OCI-LY7 (cell line): ENCODE results near the gene NTM. TPM values are rescaled to one million over a fixed set of nuclear protein-coding genes. Genes with fewer than 3 reads are reported as not detected.

Source experiments
- BruUV-seq: library from RNA; stranded (reverse); fragments of 400-500 nt; replicated peaks from 2 replicates; lab custom pipeline; 2021; lab: Mats Ljungman, UMichigan
- CTCF ChIA-PET: fragments of 300-600 bp; sonication (Branson Sonifier 250); formaldehyde crosslinking; loops from one replicate; lab custom pipeline; 2022; ENCODE audit warnings: antibody characterized with exemption; ENCODE audit not compliant: unreplicated experiment; lab: Charles Lee
- POLR2A ChIA-PET: fragments of 300-600 bp; sonication (Branson Sonifier 250); formaldehyde crosslinking; loops from one replicate; lab custom pipeline; 2022; ENCODE audit warnings: antibody characterized with exemption; lab: Charles Lee
- DNase-seq: peaks from one replicate; pipeline ENCODE4 v3.0.0-alpha.2; 2015; ENCODE audit warnings: low spot score
- H2AFZ ChIP-seq: fragments of 200-600 bp; sonication (generic), shearing (Covaris generic); 2 replicates; pipeline ENCODE4 v1.6.1; 2014; ENCODE audit warnings: mild to moderate bottlenecking, antibody characterized with exemption, low read length, moderate library complexity
- H3K27ac ChIP-seq: fragments of 200-600 bp; sonication (generic); 2 replicates; pipeline ENCODE4 v1.5.1; 2014; ENCODE audit warnings: mixed run types, low read depth, mild to moderate bottlenecking, moderate library complexity, low read length, inconsistent platforms; ENCODE audit not compliant: poor library complexity, severe bottlenecking
- H3K36me3 ChIP-seq: fragments of 200-600 bp; sonication (generic); 2 replicates; pipeline ENCODE4 v1.6.1; 2014; ENCODE audit warnings: mild to moderate bottlenecking, antibody characterized with exemption, low read length, moderate library complexity, mixed read lengths; ENCODE audit not compliant: insufficient read depth
- H3K4me1 ChIP-seq: fragments of 200-600 bp; sonication (generic); 2 replicates; pipeline ENCODE4 v1.5.1; 2014; ENCODE audit warnings: mild to moderate bottlenecking, low read length; ENCODE audit not compliant: insufficient read depth, poor library complexity, severe bottlenecking
- H3K4me2 ChIP-seq: fragments of 200-600 bp; sonication (generic); 2 replicates; pipeline ENCODE4 v1.6.1; 2014; ENCODE audit warnings: mild to moderate bottlenecking, low read length
- H3K4me3 ChIP-seq: fragments of 200-600 bp; sonication (generic); 2 replicates; pipeline ENCODE4 v1.5.1; 2014; ENCODE audit warnings: mild to moderate bottlenecking, low read depth, low read length; ENCODE audit not compliant: poor library complexity, severe bottlenecking
- H3K79me2 ChIP-seq: fragments of 200-600 bp; sonication (generic); 2 replicates; pipeline ENCODE4 v1.6.1; 2016; ENCODE audit warnings: low read depth, mild to moderate bottlenecking, low read length, moderate library complexity, mixed read lengths; ENCODE audit not compliant: insufficient read depth
- H3K9me2 ChIP-seq: fragments of 200-600 bp; sonication (generic); 2 replicates; pipeline ENCODE4 v1.6.1; 2016; ENCODE audit warnings: mild to moderate bottlenecking, low read length, mixed read lengths; ENCODE audit not compliant: insufficient read depth
- H3K9me3 ChIP-seq: fragments of 200-600 bp; sonication (generic); 2 replicates; pipeline ENCODE4 v1.6.1; 2014; ENCODE audit warnings: mild to moderate bottlenecking, mixed run types, low read length, mixed read lengths
- H4K20me1 ChIP-seq: fragments of 200-600 bp; sonication (generic); 2 replicates; pipeline ENCODE4 v1.6.1; 2014; ENCODE audit warnings: mild to moderate bottlenecking, antibody characterized with exemption, low read length, moderate library complexity, mixed read lengths; ENCODE audit not compliant: insufficient read depth
- EZH2phosphoT487 ChIP-seq: fragments of 200-600 bp; sonication (generic); IDR thresholded peaks from 2 replicates; pipeline ENCODE4 v1.6.1; 2018; ENCODE audit warnings: low read depth, borderline replicate concordance, mild to moderate bottlenecking, mixed run types, antibody characterized with exemption, low read length, moderate library complexity, mixed read lengths
- intact Hi-C: fragments of 100-400 bp; cut with micrococcal nuclease; formaldehyde crosslinking; loops from one replicate; pipeline ENCODE4 v1.10.0; 2022; ENCODE audit not compliant: unreplicated experiment
- total RNA-seq, 2 experiments: library from RNA; depleted of rRNA in 1 of 2; stranded (reverse); fragments of >200 nt in 1 of 2; shearing (Covaris generic) in 1 of 2; gene quantifications; 2 replicates each; pipeline ENCODE4 v1.2.3, GENCODE V29; 2014 to 2022
- TF ChIP-seq, protein P1 (sequence below): fragments of 200-600 bp; sonication (generic); conservative IDR thresholded peaks from 2 replicates; pipeline ENCODE4 v1.5.1; 2014; ENCODE audit warnings: mild to moderate bottlenecking, antibody characterized with exemption, low read length, moderate library complexity, mixed read lengths

NTM gene
- total RNA-seq, 2 experiments from 2014 or later: not detected

- intact Hi-C loops: no loop called here
- Histone ChIP-seq H3K9me2 (no peaks in the 10 kb centered on the region), H3K79me2 (no peaks in the 10 kb centered on the region), H3K36me3 (no peaks in the 10 kb centered on the region), H3K9me3 (no peaks in the 10 kb centered on the region), H3K4me2 (no peak overlapping the region), H3K4me1 (no peaks in the 10 kb centered on the region), H4K20me1 (no peaks in the 10 kb centered on the region), H2AFZ (no peak overlapping the region), H3K4me3 (no peak overlapping the region), H3K27ac (no peak overlapping the region)
- ChIA-PET POLR2A (no interaction called here), CTCF (no interaction called here)
- no TSS peak for BruUV-seq
- DNase-seq: no peak
- TF ChIP-seq, protein P1, sequence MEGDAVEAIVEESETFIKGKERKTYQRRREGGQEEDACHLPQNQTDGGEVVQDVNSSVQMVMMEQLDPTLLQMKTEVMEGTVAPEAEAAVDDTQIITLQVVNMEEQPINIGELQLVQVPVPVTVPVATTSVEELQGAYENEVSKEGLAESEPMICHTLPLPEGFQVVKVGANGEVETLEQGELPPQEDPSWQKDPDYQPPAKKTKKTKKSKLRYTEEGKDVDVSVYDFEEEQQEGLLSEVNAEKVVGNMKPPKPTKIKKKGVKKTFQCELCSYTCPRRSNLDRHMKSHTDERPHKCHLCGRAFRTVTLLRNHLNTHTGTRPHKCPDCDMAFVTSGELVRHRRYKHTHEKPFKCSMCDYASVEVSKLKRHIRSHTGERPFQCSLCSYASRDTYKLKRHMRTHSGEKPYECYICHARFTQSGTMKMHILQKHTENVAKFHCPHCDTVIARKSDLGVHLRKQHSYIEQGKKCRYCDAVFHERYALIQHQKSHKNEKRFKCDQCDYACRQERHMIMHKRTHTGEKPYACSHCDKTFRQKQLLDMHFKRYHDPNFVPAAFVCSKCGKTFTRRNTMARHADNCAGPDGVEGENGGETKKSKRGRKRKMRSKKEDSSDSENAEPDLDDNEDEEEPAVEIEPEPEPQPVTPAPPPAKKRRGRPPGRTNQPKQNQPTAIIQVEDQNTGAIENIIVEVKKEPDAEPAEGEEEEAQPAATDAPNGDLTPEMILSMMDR: no peak
- TF ChIP-seq EZH2phosphoT487: no peak
Measured at GRCh38 chr11:131486100-131486499, 115.7 kb downstream of the NTM start.

DNA sequence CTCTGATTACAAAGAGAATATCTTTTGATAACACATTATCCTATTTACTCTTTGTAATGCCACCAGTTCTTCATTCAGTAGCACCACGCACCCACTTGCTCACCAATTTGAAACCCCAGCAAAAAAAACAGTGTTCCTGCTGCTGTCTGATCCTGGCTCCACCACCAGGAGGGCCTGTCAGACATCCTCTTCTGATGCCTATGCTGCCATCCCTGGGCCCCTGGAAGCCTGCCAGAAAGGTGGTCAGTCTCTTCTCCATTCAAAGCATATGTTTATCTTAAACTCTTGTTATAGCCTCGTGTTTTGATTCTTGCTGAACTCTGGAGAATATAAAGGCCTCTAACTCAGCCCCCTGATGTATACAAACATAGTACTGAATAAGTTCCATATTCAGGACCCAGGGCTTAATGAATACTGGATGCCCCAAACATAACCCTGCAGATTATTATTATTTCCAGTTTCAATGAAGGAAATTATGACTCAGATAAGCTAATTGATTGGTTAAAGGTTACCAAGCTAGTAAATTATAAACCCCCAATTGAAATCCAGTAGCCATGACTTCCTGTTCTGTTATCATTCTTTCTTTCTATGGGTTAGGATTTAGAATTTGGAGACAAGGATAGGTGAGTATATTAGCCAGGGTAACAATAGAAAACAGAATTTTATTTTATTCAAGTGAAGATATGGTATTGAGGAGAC is 116.7 kb downstream of the NTM start:
- no peaks in the 10 kb centered on the region for H4K20me1 ChIP-seq
- H3K4me1 ChIP-seq: no peaks in the 10 kb centered on the region
- CTCF ChIA-PET: no interaction called here
- no peaks in the 10 kb centered on the region for H3K9me2 ChIP-seq
- H2AFZ ChIP-seq: no peak overlapping the region
- no peaks in the 10 kb centered on the region for H3K79me2 ChIP-seq
- TF ChIP-seq EZH2phosphoT487: no peak
- TF ChIP-seq, protein P1: no peak
- DNase-seq: no peak
- POLR2A ChIA-PET: interaction anchor here (1.0 to 1.2 kb wide), 2 partner anchors 17 to 124 kb away, joined by 3 read pairs; no protein-coding TSS in a partner anchor
- H3K36me3 ChIP-seq: no peaks in the 10 kb centered on the region
- intact Hi-C loops: no loop called here
- H3K4me2 ChIP-seq: no peak overlapping the region
- H3K4me3 ChIP-seq: no peak overlapping the region
- BruUV-seq: no TSS peak
- H3K27ac ChIP-seq: no peak overlapping the region
- no peaks in the 10 kb centered on the region for H3K9me3 ChIP-seq

DNA sequence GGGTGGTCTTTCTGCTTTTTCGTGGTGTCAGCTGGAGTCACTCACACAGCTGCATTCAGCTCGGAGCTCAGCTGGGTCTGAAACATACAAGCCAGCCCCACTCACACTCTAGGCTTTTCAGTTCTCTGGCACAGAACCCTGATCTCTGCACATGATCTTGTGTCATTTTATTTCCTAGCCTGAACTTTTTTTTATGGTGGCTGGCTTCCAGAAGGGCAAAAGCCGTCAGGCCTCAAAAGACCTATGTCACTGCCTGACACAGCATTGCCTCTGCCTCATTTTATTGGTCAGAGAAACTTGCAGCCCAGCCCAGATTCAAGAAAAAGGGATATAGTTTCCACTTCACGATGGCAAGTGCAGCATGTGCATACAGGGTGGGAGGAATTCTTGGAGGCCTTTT is 117.8 kb downstream of the NTM start:
- Histone ChIP-seq H3K4me3 (no peak overlapping the region), H4K20me1 (no peaks in the 10 kb centered on the region), H3K27ac (no peak overlapping the region), H3K4me1 (no peaks in the 10 kb centered on the region), H3K9me3 (no peaks in the 10 kb centered on the region), H3K79me2 (no peaks in the 10 kb centered on the region), H3K4me2 (no peak overlapping the region), H2AFZ (no peak overlapping the region), H3K36me3 (no peaks in the 10 kb centered on the region), H3K9me2 (no peaks in the 10 kb centered on the region)
- BruUV-seq: no TSS peak
- TF ChIP-seq, protein P1: no peak
- no peak for TF ChIP-seq EZH2phosphoT487
- DNase-seq: no peak
- POLR2A ChIA-PET: interaction anchor here (0.7 to 1.2 kb wide), 2 partner anchors 123 to 454 kb away, joined by 3 read pairs; no protein-coding TSS in a partner anchor
- CTCF ChIA-PET: no interaction called here
- intact Hi-C loops: no loop called here
